Measurements from ENCODE around the gene NOL6. TPM values are rescaled to one million over a fixed set of nuclear protein-coding genes. Genes with fewer than 3 reads are reported as not detected.

Gene NOL6
- total and polyA plus RNA-seq, 2 of the 13 experiments (the other 11 are each of a cell fraction or from before 2014, with no cell fraction given) = 17.0 to 30.2 TPM

GRCh38 chr9:33459115-33459514, 14.6 kb downstream of the NOL6 start:
- H3K9ac ChIP-seq (ENCODE audit: insufficient read depth, low read depth, low read length) = no peak overlapping the region
- no peak overlapping the region for H3K27ac ChIP-seq (ENCODE audit: extremely low read length, insufficient read depth, low read length)
- H3K4me1 ChIP-seq (ENCODE audit: insufficient read depth, low read length) = peaks cover 16% of the 10 kb centered on the region
- H3K36me3 ChIP-seq (replicated peaks in 1 of 2; ENCODE audit: control insufficient read depth in 1 of 2, insufficient read depth in 2 of 2, low read length in 2 of 2) = peaks cover 16 to 27% of the 10 kb centered on the region in 2 experiments; a peak in 4 of 5 replicates
- CTCF ChIA-PET (ENCODE audit: low intra/inter-chr PET ratio, low total read pairs) = no interaction called here
- TF ChIP-seq YEATS4 (CRISPR knock-in tag; IDR thresholded peaks at IDR 0.05; ENCODE audit: borderline replicate concordance) = no peak
- TF ChIP-seq ZMYM3 (CRISPR knock-in tag; IDR thresholded peaks at IDR 0.05) = no peak
- TF ChIP-seq DMAP1 (CRISPR knock-in tag; IDR thresholded peaks at IDR 0.05) = no peak
- WGBS (ENCODE audit: low lambda C conversion rate) = 89% methylated on average over 3 of the region's 3 CpGs
- ATAC-seq = no peak
- no peak overlapping the region for H2AFZ ChIP-seq (ENCODE audit: low read length)
- H3K79me2 ChIP-seq (ENCODE audit: insufficient read depth, low read length) = no peaks in the 10 kb centered on the region
- in situ Hi-C loops (cut with HindIII; ENCODE audit: extremely low pct_ligation_motif_present, low pct_unique_long_range_greater_than_20kb) (no loop called here), intact Hi-C loops (cut with micrococcal nuclease; ENCODE audit: unreplicated experiment) (no loop called here)
- H3K4me3 ChIP-seq (replicated peaks in 1 of 3; ENCODE audit: insufficient read depth in 1 of 3, low read depth in 2 of 3, low read length in 3 of 3) = no peak overlapping the region
- no peaks in the 10 kb centered on the region for H3K27me3 ChIP-seq (ENCODE audit: control insufficient read depth in 1 of 2, insufficient read depth in 2 of 2, low read length in 2 of 2)
- POLR2A ChIA-PET = interaction anchor here (0.9 to 2.7 kb wide), 2 partner anchors 15 to 17 kb away, joined by 3 to 17 read pairs; partner anchors contain the start of gene NOL6
- no peak for DNase-seq (ENCODE audit: low spot score)
- FAIRE-seq = no peak
- no TSS peak for BruUV-seq (replicated peaks)
- H3K9me3 ChIP-seq (ENCODE audit: low read length) = no peaks in the 10 kb centered on the region
- H4K20me1 ChIP-seq (ENCODE audit: insufficient read depth, low read length) = no peaks in the 10 kb centered on the region
- H3K4me2 ChIP-seq (ENCODE audit: low read depth, low read length) = no peak overlapping the region

GRCh38 chr9:33458444-33458843, 15.3 kb downstream of the NOL6 start:
- in situ Hi-C loops (cut with HindIII; ENCODE audit: extremely low pct_ligation_motif_present, low pct_unique_long_range_greater_than_20kb) (no loop called here), intact Hi-C loops (cut with micrococcal nuclease; ENCODE audit: unreplicated experiment) (no loop called here)
- no peak overlapping the region for H2AFZ ChIP-seq (ENCODE audit: low read length)
- no peak overlapping the region for H3K4me3 ChIP-seq (replicated peaks in 1 of 3; ENCODE audit: insufficient read depth in 1 of 3, low read depth in 2 of 3, low read length in 3 of 3)
- peaks cover 12 to 21% of the 10 kb centered on the region in 2 experiments; a peak in 4 of 5 replicates for H3K36me3 ChIP-seq (replicated peaks in 1 of 2; ENCODE audit: control insufficient read depth in 1 of 2, insufficient read depth in 2 of 2, low read length in 2 of 2)
- H3K27me3 ChIP-seq (ENCODE audit: control insufficient read depth in 1 of 2, insufficient read depth in 2 of 2, low read length in 2 of 2) = no peaks in the 10 kb centered on the region
- peaks cover 23% of the 10 kb centered on the region for H3K4me1 ChIP-seq (ENCODE audit: insufficient read depth, low read length)
- H3K9me3 ChIP-seq (ENCODE audit: low read length) = no peaks in the 10 kb centered on the region
- CTCF ChIA-PET (ENCODE audit: low intra/inter-chr PET ratio, low total read pairs) = no interaction called here
- no peak overlapping the region for H3K4me2 ChIP-seq (ENCODE audit: low read depth, low read length)
- FAIRE-seq = no peak
- BruUV-seq (replicated peaks) = no TSS peak
- ATAC-seq = no peak
- H3K79me2 ChIP-seq (ENCODE audit: insufficient read depth, low read length) = no peaks in the 10 kb centered on the region
- WGBS (ENCODE audit: low lambda C conversion rate) = 10% methylated on average over 4 of the region's 4 CpGs
- TF ChIP-seq FOSL2 (CRISPR knock-in tag; IDR thresholded peaks at IDR 0.05) (peak; percentile 83), AGO2 (optimal IDR thresholded peaks at IDR 0.05; ENCODE audit: low read depth, low read length) (no peak), ETV5 (CRISPR knock-in tag; IDR thresholded peaks at IDR 0.05; ENCODE audit: borderline replicate concordance) (0 out of 2 replicates have a peak, but pooled peaks have one; percentile 49)
- H3K27ac ChIP-seq (ENCODE audit: extremely low read length, insufficient read depth, low read length) = no peak overlapping the region
- no peaks in the 10 kb centered on the region for H4K20me1 ChIP-seq (ENCODE audit: insufficient read depth, low read length)
- DNase-seq (ENCODE audit: low spot score) = peak; percentile 20
- POLR2A ChIA-PET = interaction anchor here (0.8 to 2.7 kb wide), 2 partner anchors 15 kb away, joined by 4 to 17 read pairs; partner anchors contain the start of gene NOL6
- H3K9ac ChIP-seq (ENCODE audit: insufficient read depth, low read depth, low read length) = no peak overlapping the region

All from HepG2 (cell line).